ENCODE measurements around the gene DPF3.

Gene DPF3

GRCh38 chr14:72715215-72715849 lies 178.6 kb downstream of the DPF3 start:
- H3K4me3 ChIP-seq (ENCODE audit: low read depth, low read length), result no peak overlapping the region
- DNase-seq (ENCODE audit: low read depth), result no peak
- no peak for TF ChIP-seq CTCF (IDR thresholded peaks at IDR 0.05; ENCODE audit: low read depth, low read length, missing control alignments)

- H3K4me3 ChIP-seq (ENCODE audit: low read depth, low read length), result no peak overlapping the region
- DNase-seq (ENCODE audit: low read depth), result no peak
- no peak for TF ChIP-seq CTCF (IDR thresholded peaks at IDR 0.05; ENCODE audit: low read depth, low read length, missing control alignments)
Observed at GRCh38 chr14:72714871-72715214, 179.1 kb downstream of the DPF3 start.

- DNase-seq (ENCODE audit: low read depth), result no peak
- H3K4me3 ChIP-seq (ENCODE audit: low read depth, low read length), result no peak overlapping the region
- TF ChIP-seq CTCF (IDR thresholded peaks at IDR 0.05; ENCODE audit: low read depth, low read length, missing control alignments), result no peak
Observed at GRCh38 chr14:72714094-72714493, 179.8 kb downstream of the DPF3 start.

- no peak for TF ChIP-seq CTCF (IDR thresholded peaks at IDR 0.05; ENCODE audit: low read depth, low read length, missing control alignments)
- no peak for DNase-seq (ENCODE audit: low read depth)
- H3K4me3 ChIP-seq (ENCODE audit: low read depth, low read length), result no peak overlapping the region
Observed at GRCh38 chr14:72711936-72712335, 182.0 kb downstream of the DPF3 start.

- H3K4me3 ChIP-seq (ENCODE audit: low read depth, low read length), result no peak overlapping the region
- TF ChIP-seq CTCF (IDR thresholded peaks at IDR 0.05; ENCODE audit: low read depth, low read length, missing control alignments), result no peak
- DNase-seq (ENCODE audit: low read depth), result no peak
Observed at GRCh38 chr14:72709916-72710611, 183.8 kb downstream of the DPF3 start.

GRCh38 chr14:72708708-72709475 lies 185.0 kb downstream of the DPF3 start:
- TF ChIP-seq CTCF (IDR thresholded peaks at IDR 0.05; ENCODE audit: low read depth, low read length, missing control alignments), result no peak
- DNase-seq (ENCODE audit: low read depth), result no peak
- H3K4me3 ChIP-seq (ENCODE audit: low read depth, low read length), result no peak overlapping the region

All from GM12864 (cell line).